22Rv1 (cell line): ENCODE measurements around the gene ANKRD23.

Experiments used
- ZFX ChIP-seq: fragments of 450-650 bp; IDR thresholded peaks from 2 replicates; pipeline ENCODE4 v1.6.1; 2017; ENCODE audit warnings: antibody characterized with exemption, borderline replicate concordance
- TF ChIP-seq, protein P1 (sequence below): fragments of 450-650 bp; IDR thresholded peaks from 2 replicates; pipeline ENCODE4 v1.5.1; 2017; ENCODE audit warnings: mild to moderate bottlenecking

GRCh38 chr2:96877631-96878092, 33.8 kb upstream of the ANKRD23 start:
- TF ChIP-seq ZFX = no peak
- TF ChIP-seq, protein P1, sequence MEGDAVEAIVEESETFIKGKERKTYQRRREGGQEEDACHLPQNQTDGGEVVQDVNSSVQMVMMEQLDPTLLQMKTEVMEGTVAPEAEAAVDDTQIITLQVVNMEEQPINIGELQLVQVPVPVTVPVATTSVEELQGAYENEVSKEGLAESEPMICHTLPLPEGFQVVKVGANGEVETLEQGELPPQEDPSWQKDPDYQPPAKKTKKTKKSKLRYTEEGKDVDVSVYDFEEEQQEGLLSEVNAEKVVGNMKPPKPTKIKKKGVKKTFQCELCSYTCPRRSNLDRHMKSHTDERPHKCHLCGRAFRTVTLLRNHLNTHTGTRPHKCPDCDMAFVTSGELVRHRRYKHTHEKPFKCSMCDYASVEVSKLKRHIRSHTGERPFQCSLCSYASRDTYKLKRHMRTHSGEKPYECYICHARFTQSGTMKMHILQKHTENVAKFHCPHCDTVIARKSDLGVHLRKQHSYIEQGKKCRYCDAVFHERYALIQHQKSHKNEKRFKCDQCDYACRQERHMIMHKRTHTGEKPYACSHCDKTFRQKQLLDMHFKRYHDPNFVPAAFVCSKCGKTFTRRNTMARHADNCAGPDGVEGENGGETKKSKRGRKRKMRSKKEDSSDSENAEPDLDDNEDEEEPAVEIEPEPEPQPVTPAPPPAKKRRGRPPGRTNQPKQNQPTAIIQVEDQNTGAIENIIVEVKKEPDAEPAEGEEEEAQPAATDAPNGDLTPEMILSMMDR = no peak
